Fibroblast of skin of back (primary cell): ENCODE results near the gene CYP27A1.

Experiments
- DNase-seq: peaks from one replicate; pipeline ENCODE4 v3.0.0-alpha.2; 2013

CYP27A1 gene

DNA sequence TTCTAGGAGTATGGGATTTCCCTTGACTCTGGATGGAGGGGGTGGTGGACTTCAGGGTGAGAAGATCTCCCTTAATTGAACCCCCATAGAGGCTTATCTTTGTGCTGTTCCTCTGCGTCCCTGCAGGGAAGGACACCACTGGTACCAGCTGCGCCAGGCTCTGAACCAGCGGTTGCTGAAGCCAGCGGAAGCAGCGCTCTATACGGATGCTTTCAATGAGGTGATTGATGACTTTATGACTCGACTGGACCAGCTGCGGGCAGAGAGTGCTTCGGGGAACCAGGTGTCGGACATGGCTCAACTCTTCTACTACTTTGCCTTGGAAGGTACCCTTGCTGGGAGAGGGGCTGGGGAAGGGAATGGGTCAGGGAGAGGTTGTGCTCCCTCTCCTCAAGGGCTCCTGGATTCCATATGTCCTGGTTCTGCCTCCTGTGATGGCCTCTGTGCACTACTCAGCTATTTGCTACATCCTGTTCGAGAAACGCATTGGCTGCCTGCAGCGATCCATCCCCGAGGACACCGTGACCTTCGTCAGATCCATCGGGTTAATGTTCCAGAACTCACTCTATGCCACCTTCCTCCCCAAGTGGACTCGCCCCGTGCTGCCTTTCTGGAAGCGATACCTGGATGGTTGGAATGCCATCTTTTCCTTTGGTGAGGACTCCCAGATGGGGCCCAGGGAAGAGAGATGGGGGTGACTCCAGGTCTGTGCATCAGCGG, 30.3 kb downstream of the CYP27A1 start:
- DNase-seq: no peak

DNA sequence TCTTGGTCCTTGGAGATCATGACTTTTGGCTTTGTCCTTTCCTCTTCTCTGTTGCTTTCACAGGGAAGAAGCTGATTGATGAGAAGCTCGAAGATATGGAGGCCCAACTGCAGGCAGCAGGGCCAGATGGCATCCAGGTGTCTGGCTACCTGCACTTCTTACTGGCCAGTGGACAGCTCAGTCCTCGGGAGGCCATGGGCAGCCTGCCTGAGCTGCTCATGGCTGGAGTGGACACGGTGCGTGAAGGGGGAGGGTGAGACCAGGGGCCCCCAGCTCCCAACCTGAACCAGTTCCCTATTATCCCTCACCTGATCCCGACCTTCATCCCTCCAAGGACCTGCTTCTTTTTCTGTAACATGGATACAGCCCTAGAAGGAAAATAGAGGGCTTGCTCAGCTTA, 30.9 kb downstream of the CYP27A1 start:
- DNase-seq: no peak

DNA sequence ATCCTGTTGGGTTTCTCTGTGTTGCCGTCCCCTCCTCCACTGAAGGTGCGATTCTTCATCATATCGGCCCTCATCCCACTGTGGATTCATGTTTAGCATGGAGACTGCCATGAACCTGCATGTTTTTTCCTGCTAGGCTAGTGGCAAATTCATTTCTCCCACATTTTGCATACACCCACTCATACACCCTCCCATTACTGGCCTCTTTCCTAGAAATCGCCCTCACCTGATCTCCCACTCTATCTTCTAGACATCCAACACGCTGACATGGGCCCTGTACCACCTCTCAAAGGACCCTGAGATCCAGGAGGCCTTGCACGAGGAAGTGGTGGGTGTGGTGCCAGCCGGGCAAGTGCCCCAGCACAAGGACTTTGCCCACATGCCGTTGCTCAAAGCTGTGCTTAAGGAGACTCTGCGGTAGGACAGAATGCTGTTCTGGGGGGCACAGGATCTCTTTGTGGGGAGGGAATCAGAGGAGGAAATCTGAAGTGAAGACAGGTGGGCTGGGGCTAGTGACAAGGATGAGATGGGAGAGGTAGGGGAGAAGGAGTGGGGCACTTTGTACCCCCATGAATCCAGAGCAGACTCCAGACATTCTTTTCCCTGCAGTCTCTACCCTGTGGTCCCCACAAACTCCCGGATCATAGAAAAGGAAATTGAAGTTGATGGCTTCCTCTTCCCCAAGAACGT, 32.0 kb downstream of the CYP27A1 start:
- no peak for DNase-seq

DNA sequence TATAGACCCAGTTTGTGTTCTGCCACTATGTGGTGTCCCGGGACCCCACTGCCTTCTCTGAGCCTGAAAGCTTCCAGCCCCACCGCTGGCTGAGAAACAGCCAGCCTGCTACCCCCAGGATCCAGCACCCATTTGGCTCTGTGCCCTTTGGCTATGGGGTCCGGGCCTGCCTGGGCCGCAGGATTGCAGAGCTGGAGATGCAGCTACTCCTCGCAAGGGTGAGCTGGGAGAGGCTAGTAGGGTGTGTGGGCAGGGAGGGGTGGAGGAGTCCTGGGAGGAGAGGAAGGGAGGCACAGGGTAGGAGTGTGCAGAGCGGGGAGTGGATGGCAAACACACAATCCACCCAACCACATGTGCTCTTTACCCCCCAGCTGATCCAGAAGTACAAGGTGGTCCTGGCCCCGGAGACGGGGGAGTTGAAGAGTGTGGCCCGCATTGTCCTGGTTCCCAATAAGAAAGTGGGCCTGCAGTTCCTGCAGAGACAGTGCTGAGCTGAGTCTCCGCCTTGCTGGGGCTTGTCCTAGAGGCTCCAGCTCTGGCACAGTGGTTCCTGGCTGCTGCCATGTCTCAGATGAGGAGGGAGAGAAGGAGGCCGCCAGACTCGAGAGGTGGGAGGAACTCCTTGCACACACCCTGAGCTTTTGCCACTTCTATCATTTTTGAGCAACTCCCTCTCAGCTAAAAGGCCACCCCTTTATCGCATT, 32.7 kb downstream of the CYP27A1 start:
- no peak for DNase-seq

- no peak for DNase-seq
These were observed 33.3 kb downstream of the CYP27A1 start for GRCh38 chr2:218815244-218815637.

DNA sequence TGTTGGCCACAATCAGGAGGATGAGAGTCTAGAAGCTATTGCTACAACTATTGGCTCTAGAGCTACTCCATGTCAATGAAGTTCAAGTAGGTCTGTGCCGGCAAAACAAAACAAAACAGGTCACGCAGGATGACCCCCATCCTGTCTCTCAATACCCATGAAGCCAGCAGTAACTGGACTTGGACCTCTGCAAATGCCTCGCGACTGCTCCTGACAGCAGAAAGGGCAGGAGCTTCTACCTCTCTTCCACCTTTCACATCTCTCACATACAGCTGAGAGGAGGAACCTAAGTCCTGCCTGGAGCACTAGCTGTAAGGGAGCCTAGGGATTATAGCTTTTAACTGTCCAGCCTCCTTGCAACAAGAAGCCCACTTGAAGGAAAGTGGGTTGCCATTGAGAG, 33.7 kb downstream of the CYP27A1 start:
- no peak for DNase-seq

- no peak for DNase-seq
These were observed 34.6 kb downstream of the CYP27A1 start for GRCh38 chr2:218816561-218817011.

GRCh38 chr2:218819093-218819492, 37.1 kb downstream of the CYP27A1 start:
- no peak for DNase-seq

- no peak for DNase-seq
These were observed 38.9 kb downstream of the CYP27A1 start for GRCh38 chr2:218820746-218821369.

DNA sequence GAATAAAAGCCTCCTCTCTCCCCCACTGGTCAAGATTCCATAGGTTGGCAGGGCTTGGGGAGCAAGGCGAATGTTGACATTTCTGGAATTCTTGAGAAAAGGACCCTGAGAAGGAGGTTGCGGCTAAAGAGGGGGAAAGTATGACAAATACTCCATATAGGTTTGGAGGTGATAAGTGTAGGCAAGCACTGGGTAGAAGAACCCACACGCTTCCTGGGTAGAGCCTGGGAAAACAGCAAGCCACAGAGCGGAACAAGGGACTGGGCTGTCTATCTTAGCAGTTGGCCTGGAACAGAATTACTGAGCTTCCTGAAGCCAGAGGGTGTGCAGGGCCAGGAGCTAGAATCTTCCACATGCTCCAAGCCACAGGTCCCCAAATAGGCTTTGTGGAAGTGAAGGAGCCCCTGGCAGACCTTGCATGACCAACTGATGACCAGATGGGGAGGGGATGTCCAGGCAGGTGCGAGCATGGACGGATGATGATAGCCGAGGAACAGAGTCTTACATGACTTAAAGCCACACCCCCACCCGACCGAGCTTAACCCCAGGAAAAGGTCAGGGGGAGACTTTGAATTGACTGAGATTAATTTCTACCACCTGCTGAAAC, 39.8 kb downstream of the CYP27A1 start:
- no peak for DNase-seq

GRCh38 chr2:218822622-218823021, 40.7 kb downstream of the CYP27A1 start:
- DNase-seq: no peak

DNA sequence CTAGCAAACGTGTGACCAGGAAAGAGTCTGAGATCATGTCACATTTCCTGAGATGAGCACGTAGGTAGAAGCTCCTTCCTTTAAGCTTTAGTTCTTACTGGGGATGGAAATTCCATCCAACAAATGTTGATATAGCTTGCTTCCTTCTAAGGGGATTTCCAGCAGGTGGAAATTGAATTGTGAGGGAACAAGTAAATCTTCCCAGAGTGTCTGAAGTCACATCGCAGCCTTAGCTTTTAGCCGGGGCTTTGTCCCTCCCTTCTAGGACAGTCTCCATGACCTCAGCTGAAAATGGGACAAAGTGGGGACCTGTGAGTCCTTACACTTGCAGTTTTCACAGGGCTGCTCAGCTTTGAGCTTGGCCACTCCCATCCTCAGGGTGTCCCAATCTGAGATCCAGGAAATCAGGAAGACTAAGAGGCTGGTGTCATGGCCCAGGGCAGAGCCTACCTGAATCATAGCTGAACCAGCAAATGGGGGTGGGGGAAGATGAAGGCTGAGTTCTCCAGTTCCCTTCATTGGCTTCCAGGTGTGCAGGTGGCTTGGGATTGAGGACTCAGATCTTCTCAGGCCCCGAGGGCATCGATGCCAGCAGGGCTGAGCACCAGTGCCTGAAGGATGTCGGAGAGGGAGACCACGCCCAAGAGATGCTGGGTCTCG, 41.4 kb downstream of the CYP27A1 start:
- no peak for DNase-seq

DNA sequence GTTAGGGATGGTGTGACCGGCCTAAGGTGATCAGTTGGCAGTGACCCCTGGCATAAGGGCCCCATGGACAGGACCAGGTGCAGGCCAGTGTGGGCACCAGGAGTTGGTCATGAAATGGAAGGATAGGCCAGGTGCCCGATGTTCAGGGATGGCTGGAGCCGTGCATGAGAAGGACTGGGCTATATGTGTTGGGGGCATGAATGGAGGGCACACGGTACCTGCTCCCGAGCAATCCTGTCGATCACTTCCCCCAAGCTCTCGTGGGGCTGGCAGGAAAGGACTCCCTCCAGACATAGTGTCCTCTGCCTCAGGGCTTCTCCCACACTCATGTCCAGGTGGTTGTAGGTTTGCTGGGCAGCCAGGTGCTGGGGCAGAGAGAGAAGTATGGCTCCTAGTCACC, 42.1 kb downstream of the CYP27A1 start:
- no peak for DNase-seq

- no peak for DNase-seq
These were observed 44.8 kb downstream of the CYP27A1 start for GRCh38 chr2:218826791-218827190.

DNA sequence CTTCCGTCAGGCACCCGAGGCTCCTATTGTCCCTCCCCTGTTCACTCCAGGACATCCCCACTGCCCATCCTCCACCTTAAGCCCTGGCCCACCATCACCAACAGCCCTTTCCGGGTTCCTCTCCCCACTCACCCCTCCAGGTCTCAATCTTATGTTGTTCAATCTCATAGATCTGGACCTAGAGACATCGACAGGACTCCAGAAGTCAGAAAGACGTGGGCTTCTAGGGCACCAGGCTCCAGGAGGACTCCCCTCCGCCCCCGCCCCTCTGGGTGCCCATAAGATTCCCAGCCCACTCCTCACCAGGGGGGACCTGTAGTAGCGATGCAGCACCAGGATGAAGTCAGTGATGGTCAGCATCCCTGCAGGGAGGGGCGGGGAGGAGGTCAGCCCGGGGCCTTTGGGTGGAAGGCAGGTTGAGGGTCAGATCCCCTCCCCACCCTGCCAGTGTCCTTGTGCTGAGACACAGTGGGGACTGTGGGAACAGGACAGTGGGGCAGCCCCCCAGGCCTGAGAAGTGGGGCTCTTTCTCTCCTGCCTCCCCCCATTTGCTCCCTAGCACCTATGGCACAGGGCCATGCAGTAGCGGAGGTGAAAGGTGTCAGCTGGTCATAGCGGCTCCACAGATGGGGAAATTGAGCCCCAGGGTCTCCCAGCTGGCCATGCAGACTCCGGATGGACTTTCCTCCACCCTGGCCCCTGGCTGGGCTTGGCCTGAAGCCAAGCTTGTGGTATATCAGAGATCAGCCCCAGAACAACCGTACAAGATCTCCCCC, 45.9 kb downstream of the CYP27A1 start:
- no peak for DNase-seq

DNA sequence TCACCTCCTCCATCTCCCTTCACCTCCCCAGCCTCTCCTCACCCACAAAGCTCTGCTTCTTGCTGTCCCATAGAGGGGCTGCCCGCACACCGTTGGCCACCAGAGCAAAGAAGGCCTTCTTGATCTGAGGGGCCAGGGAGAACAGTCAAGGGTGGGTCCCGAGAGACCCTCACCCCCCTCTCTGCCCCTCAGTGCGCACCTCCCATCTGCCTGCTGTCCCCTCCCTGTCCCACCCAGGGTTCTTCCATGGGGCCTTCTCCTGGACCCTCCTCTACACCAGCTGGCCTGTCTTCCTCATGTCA, 46.5 kb downstream of the CYP27A1 start:
- no peak for DNase-seq

GRCh38 chr2:218829868-218830451, 48.0 kb downstream of the CYP27A1 start:
- DNase-seq: no peak

GRCh38 chr2:218830526-218831306, 48.8 kb downstream of the CYP27A1 start:
- DNase-seq: no peak

DNA sequence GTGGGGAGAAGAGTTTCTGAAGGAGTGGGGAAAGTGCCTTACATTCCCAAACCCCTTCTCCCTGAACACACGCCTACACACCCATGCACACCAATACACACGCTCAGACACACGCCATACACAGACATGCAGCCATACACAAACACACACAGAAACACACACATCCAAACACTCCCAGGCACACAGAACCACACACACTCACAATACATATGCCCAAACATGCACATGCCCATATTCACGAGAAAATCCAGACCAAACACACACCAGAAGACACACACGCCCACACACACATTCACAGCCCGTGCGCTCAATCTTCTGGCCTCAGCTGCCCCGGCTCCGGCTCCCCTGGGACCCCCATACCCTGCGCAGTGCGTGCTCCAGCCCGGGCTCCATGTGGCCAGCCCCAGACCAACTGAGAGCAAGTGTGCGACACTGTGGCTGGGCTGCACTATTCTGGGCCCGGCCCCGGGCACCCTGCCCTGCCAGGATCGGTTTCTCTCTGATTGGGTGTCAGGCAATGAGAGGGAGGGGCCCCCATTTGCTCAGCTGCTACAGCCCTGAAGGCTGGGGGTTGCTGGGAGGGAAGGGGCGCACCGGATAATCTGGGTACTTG, 49.5 kb downstream of the CYP27A1 start, which contains the start of gene PRKAG3:
TSS of gene PRKAG3 (minus strand) at position 426 of the 613 bp plus-strand sequence.
- no peak for DNase-seq

DNA sequence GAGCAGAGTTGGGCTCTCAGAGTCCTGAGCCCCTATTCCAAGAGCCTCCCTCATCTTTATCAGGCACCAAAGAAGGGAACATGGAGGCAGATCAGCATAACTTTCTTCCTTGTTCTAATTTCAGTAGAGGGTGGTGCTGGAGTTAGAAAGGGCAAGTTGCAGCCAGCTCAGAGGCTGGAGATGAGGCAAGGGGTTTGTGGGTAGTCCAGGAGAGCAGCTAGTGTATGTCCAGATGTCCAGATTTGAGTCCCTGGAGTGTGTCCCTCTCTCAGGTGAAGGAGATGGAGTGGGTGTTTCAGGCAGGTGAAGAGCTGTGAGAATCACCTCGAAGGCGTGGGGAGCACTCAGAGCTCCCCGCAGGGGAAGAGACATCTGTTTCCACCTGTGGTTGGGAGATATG, 50.1 kb downstream of the CYP27A1 start:
- DNase-seq: no peak
